Measurements from ENCODE around the gene LOXHD1.

The LOXHD1 gene

GRCh38 chr18:46528037-46528436 lies 129.0 kb downstream of the LOXHD1 start:
- DNase-seq: no peak

- DNase-seq: no peak
Observed at GRCh38 chr18:46519870-46520269, 137.2 kb downstream of the LOXHD1 start.

- no peak for DNase-seq
Observed at GRCh38 chr18:46518438-46518837, 138.6 kb downstream of the LOXHD1 start.

GRCh38 chr18:46516555-46516954 lies 140.5 kb downstream of the LOXHD1 start:
- DNase-seq: no peak

GRCh38 chr18:46510386-46510785 lies 146.6 kb downstream of the LOXHD1 start:
- DNase-seq: no peak

- no peak for DNase-seq
Observed at GRCh38 chr18:46509530-46509929, 147.5 kb downstream of the LOXHD1 start.

- DNase-seq: no peak
Observed at GRCh38 chr18:46506974-46507586, 149.9 kb downstream of the LOXHD1 start.

- no peak for DNase-seq
Observed at GRCh38 chr18:46502444-46502843, 154.6 kb downstream of the LOXHD1 start.

GRCh38 chr18:46497129-46497528 lies 159.9 kb downstream of the LOXHD1 start:
- DNase-seq: peak; percentile 62

- DNase-seq: no peak
Observed at GRCh38 chr18:46488471-46489213, 168.4 kb downstream of the LOXHD1 start.

GRCh38 chr18:46485675-46486194 lies 171.3 kb downstream of the LOXHD1 start:
- DNase-seq: no peak

- no peak for DNase-seq
Observed at GRCh38 chr18:46484971-46485370, 172.0 kb downstream of the LOXHD1 start.

- DNase-seq: no peak
Observed at GRCh38 chr18:46482831-46483230, 174.2 kb downstream of the LOXHD1 start.

GRCh38 chr18:46481847-46482245 lies 175.2 kb downstream of the LOXHD1 start:
- DNase-seq: no peak

GRCh38 chr18:46481048-46481846 lies 175.8 kb downstream of the LOXHD1 start:
- peak; percentile 69 for DNase-seq

- DNase-seq: no peak
Observed at GRCh38 chr18:46480226-46480625, 176.8 kb downstream of the LOXHD1 start.

- no peak for DNase-seq
Observed at GRCh38 chr18:46478796-46479195, 178.2 kb downstream of the LOXHD1 start.

GRCh38 chr18:46477425-46478011 lies 179.5 kb downstream of the LOXHD1 start:
- DNase-seq: no peak

GRCh38 chr18:46475390-46475752 lies 181.6 kb downstream of the LOXHD1 start:
- DNase-seq: no peak

GRCh38 chr18:46474487-46475389 lies 182.3 kb downstream of the LOXHD1 start:
- DNase-seq: no peak

GRCh38 chr18:46471809-46472498 lies 185.1 kb downstream of the LOXHD1 start:
- DNase-seq: no peak

GRCh38 chr18:46470714-46471113 lies 186.3 kb downstream of the LOXHD1 start:
- no peak for DNase-seq

Measured in stimulated activated CD8-positive, alpha-beta memory T cell treated with anti-CD3 and anti-CD28 coated beads, Interleukin-4, amount 100 ng/mL, for 48 hours (primary cell).